GM18519 (cell line): ENCODE data around the gene GBE1.

Source experiments
- ATAC-seq: cut with Tn5 transposase; IDR thresholded peaks from one replicate; pipeline ENCODE4 v1.9.1; 2021; ENCODE audit warnings: mild to moderate bottlenecking, moderate library complexity; ENCODE audit not compliant: unreplicated experiment, low FRiP score

Gene GBE1

GRCh38 chr3:81483046-81483445, 278.4 kb downstream of the GBE1 start:
- ATAC-seq: no peak

DNA sequence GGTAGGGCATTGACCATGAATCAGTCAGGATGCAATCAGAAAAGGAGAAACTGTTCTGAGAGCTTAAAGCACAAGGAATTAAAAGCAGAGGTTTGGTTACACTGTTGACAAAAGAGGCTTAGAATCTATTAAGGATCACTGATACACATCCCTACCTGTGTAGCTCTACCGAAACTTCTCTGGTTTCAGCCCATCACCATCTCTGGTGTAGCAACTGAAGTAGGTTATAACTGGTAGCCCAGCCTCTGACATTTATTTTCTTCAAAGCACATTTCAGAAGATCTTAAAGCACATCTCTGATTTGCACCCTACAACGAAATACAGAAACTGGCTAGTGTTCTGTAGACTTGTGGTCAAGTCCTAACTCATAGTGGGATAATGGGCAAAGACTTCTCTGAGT, 283.7 kb downstream of the GBE1 start:
- no peak for ATAC-seq

GRCh38 chr3:81476692-81477091, 284.8 kb downstream of the GBE1 start:
- no peak for ATAC-seq

DNA sequence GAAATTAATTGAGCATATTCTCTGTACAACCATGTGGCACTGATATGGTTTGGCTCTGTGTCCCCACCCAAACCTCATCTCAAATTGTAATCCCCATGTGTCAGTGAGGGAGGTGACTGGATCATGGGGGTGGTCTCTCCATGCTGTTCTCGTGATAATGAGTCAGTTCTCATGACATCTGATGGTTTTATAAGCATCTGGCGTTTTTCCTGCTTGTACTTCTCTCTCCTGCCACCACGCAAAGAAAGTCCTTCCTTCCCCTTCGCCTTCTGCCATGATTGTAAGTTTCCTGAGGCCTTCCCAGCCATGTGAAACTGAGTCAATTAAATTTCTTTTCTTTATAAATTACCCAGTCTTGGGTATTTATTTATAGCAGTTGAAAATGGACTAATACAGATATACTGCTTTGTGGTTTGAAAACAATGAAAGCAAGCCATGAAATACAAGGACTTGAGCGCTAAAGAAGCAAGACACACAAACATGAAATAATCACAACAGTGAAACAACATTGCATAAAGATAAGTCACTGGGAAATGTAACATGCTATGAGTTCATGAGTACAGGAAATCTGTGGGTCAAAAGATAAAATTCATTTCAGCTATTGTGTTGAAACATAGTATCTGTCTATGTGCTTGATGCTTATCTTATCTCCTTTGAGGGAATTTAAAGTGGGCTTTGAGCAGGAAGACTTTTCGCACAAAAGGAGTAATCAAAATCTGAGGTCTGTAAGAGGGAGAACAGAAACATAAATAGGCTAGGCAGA, 288.7 kb downstream of the GBE1 start:
- ATAC-seq: no peak

DNA sequence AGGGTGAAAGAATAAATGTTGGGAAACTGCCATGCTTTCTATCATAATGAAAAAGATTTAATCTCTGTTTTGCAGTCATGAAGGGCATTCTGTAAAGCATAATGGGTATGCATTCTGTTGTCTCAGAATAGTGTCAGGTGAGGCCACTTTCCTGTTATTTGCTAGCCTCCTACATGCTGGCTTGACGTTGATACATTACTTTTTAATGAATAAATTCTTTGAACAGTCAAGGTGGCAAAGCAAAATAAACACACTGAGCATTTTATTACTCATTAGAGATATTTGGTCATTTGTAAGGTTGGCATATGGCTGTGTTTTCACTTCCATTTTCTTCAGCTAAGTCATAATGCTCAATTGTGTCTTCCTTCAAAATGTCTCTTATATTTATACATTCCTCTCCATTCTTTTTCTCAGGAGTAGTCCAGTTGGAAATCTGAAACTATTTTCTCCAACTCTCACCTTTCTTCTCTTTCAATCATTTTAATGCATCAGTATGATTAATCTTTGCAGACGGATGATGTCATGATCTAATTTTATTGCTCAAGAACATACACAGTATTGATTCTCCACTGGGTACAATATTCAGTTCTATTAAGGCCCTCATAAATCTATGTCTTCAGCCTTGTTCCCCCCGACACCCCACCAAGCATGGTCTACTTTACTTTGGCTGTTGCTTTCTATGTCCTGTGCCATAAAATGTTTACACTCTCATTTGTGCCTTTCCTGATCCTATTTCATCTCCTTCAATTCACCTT, 290.7 kb downstream of the GBE1 start:
- ATAC-seq: no peak

DNA sequence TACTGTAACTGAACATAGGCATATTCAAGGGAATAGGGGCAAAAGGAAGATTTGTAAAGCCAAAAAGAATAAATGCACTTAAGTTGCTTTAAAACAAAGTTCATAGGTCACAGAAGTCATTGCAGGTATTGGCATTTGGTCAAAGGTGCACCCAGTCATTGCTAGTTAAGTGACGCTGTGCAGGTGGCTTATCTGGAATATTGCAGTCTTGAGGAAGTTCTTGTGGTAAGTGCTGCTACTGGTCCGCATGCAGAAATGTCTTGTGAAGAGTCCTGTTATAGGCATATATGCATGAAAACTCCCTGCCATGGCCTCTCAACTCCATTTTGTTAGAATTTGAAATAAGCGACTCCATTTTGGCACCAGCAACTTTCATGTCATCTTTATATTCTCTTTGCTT, 293.1 kb downstream of the GBE1 start:
- no peak for ATAC-seq

DNA sequence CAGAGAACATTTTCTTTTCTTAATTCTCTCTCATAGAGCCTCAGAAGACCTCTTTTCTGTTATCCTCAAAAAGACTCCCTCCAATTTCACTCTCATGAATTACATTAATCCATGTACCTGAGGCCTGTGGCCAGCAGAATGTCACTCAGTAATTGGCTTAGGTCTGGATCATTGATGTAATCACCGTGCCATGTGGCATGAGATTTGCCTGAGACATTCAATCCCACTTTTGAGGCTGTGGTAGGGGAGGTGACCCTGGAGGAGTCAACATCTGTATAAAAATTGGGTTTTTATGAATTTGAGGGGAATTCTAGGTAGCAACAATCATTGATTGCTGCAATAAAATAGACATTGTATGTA, 295.3 kb downstream of the GBE1 start:
- ATAC-seq: no peak

DNA sequence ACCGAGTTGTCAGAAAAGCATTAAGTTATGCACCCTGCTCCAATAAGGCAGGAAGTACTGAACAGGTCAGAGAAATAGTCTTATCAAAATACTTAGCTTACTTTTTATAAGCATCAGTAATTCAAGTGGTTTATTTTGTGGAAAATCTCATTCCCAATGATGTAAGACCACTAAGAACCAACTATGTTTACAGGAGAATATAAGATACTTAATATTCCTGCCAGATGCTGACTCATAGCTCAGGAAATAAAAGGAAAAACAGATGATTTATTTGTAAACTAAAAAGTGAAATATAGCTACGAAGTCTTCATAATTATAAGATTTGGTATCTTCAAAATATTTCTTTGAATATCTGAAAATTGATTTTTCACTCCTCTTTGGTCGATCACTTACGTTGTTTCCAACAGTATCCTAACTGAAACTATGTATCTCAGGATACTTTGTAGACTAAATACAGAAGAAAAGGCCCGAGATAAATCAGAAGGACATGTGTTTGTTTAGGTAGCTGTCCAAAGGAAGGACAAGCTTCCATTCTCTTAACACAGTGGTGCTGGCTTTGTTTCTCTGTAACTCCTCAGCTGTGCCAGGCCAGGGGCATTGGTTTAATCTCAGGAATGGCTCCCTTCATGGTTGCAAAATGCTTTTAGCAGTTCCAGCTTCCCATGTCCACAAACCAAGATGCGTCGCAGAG, 295.8 kb downstream of the GBE1 start:
- no peak for ATAC-seq

GRCh38 chr3:81463781-81464180, 297.7 kb downstream of the GBE1 start:
- no peak for ATAC-seq

DNA sequence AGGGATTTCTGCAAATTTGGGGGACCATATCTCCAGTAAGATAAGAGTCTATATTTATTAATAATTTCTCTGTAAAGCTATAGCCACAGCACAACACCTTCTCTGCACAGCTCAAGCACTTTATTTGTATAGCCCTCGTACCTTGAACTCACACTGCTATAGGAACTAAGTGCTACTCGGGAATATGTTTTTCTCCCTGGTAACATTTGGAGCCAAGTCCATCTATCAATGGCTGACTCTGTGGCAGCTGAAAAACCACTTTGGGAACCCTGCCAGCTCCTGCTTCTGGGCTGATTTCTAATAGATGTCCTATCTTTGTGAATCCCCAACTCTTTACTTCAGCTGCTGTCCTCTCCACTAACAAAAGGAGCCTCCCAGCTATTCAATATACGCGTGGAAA, 298.5 kb downstream of the GBE1 start:
- no peak for ATAC-seq

DNA sequence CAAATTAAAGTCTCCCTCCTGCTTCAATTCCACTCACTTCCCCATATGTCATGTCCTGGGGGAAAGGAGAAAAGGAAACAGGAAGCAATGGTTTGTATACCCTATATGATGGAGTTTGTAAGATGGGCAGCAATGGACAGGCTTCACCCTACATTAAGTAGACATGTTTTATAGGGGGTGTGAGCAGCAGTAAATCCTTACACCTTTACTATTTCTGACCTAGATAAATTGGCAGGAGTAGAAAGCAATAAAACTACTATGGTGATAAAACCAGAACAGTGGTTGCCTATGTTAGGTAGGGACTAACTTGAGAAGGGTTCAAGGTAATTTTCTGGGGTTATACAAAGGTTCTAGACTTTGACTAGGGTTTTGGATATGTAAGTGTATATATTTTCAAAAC, 301.7 kb downstream of the GBE1 start:
- ATAC-seq: no peak

DNA sequence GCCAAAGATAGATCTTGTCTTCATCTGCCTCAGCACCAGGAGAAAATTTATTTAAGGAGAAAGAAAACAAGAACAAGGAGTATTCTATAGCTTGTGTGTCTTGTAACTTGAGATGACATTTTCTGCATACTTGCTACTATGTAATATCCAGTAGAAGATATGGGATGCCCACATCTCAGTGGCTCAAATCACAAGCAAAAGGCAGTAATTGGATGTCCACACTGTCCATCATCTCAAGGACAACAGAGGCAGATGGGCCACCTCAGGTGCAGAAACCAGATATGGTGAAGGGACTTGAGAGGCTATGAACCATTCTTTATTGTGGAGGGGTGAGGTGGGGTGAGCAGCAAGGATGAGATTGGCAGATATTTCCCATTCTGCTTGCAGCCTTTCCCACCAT, 309.0 kb downstream of the GBE1 start:
- no peak for ATAC-seq

GRCh38 chr3:81451611-81452010, 309.8 kb downstream of the GBE1 start:
- ATAC-seq: no peak

DNA sequence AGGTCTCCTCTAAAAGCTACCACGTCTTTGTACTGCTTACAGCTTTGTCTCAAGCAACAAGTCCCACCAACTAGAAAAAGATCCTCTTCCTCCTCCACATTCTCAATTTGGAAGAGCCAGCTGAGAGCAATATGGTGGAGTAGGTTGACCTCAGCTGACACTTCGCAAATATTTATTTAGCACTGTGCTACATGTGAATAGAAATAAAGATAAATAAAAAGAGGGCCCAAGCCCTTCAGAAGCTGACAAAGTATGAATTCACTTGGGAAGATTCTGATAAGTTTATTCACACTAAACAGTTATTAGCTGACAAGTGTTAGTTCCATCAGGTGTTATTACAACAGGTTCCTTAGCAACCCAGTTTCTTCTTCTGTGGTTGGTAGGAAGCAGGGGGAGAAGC, 310.3 kb downstream of the GBE1 start:
- no peak for ATAC-seq

- ATAC-seq: no peak
These were observed 314.6 kb downstream of the GBE1 start for GRCh38 chr3:81446806-81447205.

- ATAC-seq: no peak
These were observed 315.7 kb downstream of the GBE1 start for GRCh38 chr3:81445712-81446111.

GRCh38 chr3:81444817-81445460, 316.5 kb downstream of the GBE1 start:
- no peak for ATAC-seq

GRCh38 chr3:81443958-81444357, 317.5 kb downstream of the GBE1 start:
- ATAC-seq: no peak

DNA sequence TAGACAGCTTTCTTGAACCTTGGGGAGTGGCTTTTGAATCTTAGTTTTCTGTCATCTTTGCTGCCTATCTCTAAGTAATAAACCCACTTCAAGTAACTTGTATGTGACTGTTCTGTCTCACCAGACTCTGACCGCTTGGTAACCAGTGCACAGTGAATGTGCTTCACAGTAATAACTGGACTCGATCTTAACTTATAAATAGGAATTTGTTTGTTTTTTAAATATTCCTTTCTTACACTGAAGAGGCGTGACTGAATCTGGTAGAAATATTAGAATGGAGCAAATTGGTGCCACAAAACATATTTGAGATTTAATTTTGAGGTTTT, 318.0 kb downstream of the GBE1 start:
- ATAC-seq: no peak

DNA sequence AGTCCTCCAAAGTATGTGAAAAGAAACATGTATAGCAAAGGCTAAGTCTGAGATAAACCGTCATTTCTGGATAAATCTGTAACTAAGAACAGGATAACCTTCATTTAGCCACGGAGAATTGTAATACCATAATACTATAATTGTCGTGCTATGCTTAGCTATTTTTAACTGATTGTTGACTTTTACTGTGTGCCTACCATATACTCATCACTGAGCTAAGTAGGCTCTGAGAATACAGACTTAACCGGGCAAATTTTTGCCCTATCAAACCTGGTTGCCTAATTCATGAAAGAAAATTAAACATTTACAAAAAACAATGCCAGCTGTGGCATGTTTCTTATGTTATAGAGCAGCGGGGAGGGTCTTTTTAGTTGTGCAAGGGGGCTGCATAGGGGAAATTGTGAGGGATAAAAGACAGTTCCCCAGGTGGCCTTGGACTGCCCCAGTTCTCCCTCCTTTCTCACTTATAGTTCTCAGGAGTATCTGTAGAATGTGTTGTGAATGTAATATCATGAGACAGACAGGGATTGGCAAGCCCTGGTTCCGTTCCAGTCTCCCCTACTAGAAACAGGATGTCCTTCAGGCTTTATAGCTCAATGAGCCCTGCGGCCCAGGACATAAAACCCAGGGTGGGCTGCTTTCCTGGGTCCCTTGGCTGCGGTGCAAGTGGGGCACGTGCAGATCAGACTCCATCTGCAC, 318.5 kb downstream of the GBE1 start:
- no peak for ATAC-seq

- no peak for ATAC-seq
These were observed 320.8 kb downstream of the GBE1 start for GRCh38 chr3:81440661-81441060.
